Keratinocyte (primary cell): Measurements from ENCODE around the gene NOP16.

Experiments
- EZH2 ChIP-seq: IDR thresholded peaks from one replicate; pipeline ENCODE4 v1.6.1; 2012; ENCODE audit warnings: inconsistent platforms, mild to moderate bottlenecking, low read length, moderate library complexity
- TF ChIP-seq, protein P1 (sequence below), 3 experiments: IDR thresholded peaks in 1 of 3; conservative IDR thresholded peaks in 1 of 3; optimal IDR thresholded peaks in 1 of 3; 2 replicates in 2 of 3; 3 replicates in 1 of 3; pipeline versions ENCODE3 to v1.5.1; 2011; ENCODE audit warnings: low read length in 3 of 3, mild to moderate bottlenecking in 3 of 3, moderate library complexity in 2 of 3, control low read depth in 1 of 3, inconsistent platforms in 1 of 3; ENCODE audit not compliant: insufficient read depth in 2 of 3; ENCODE audit errors: extremely low read depth in 1 of 3

DNA sequence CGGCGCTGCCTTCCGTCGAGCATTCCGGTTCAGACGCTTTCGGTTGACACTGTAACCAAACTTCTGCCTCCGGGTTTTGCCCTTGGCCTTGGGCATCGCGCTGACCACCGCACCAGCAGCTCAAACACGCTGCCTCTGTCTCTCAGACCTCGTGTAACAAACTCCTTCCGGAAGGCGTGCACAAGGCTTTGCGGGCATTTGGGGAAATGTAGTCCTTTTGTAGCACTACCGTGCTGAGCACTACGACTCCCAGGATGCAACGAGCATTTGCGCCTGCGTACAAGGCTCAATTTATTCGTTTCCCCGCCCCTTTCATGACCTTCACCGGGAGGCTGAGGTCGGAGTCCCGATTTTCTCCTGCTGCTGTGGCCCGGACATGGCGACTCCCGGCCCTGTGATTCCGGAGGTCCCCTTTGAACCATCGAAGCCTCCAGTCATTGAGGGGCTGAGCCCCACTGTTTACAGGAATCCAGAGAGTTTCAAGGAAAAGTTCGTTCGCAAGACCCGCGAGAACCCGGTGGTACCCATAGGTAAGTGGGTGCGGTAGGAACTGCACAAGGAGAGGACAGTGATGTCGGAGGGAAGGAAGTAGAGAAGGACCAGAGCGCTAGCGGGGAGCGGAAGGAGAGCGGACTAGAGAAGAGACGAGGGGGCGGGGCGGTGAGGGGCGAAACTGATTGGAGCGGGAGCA lies at the start of gene NOP16, which contains the start of gene HIGD2A:
- TF ChIP-seq, protein P1, sequence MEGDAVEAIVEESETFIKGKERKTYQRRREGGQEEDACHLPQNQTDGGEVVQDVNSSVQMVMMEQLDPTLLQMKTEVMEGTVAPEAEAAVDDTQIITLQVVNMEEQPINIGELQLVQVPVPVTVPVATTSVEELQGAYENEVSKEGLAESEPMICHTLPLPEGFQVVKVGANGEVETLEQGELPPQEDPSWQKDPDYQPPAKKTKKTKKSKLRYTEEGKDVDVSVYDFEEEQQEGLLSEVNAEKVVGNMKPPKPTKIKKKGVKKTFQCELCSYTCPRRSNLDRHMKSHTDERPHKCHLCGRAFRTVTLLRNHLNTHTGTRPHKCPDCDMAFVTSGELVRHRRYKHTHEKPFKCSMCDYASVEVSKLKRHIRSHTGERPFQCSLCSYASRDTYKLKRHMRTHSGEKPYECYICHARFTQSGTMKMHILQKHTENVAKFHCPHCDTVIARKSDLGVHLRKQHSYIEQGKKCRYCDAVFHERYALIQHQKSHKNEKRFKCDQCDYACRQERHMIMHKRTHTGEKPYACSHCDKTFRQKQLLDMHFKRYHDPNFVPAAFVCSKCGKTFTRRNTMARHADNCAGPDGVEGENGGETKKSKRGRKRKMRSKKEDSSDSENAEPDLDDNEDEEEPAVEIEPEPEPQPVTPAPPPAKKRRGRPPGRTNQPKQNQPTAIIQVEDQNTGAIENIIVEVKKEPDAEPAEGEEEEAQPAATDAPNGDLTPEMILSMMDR (optimal IDR thresholded peaks at IDR 0.05 in 1 of 3, IDR thresholded peaks at IDR 0.05 in 1 of 3, conservative IDR thresholded peaks at IDR 0.05 in 1 of 3; ENCODE audit: extremely low read depth in 1 of 3, insufficient read depth in 2 of 3, low read length in 3 of 3) = no peak
- TF ChIP-seq EZH2 = no peak
